SU-DHL-6 (cell line): ENCODE measurements around the gene MED12L.

Experiments used
- EZH2phosphoT487 ChIP-seq: fragments of 200-600 bp; sonication (generic), shearing (Covaris generic); conservative IDR thresholded peaks from 2 replicates; pipeline ENCODE4 v1.6.1; 2018; ENCODE audit warnings: mild to moderate bottlenecking, antibody characterized with exemption, low read length, moderate library complexity, mixed read lengths
- TF ChIP-seq, protein P1 (sequence below): fragments of 200-600 bp; sonication (generic); IDR thresholded peaks from one replicate; pipeline ENCODE4 v1.5.1; 2017; ENCODE audit warnings: antibody characterized with exemption, mild to moderate bottlenecking, low read length, moderate library complexity; ENCODE audit not compliant: insufficient read depth, poor library complexity, severe bottlenecking

DNA sequence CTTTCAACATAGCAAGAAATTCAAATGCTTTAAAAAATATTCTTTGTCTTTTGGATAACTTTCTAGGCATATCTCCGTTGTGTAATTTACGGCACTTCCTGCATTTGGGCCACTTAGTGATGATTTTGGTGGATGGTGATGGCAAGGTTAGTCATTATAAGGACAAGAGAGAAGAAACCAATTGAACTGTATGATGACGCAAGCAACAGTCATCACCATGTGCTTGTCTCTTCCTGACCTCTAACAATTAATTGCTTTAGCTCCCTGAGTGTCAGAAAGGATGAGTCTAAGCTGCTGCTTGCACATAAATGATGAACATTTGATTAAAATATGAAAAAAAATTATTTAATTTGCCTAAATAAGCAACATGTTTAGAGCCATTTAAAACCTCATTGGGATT, 310.3 kb downstream of the MED12L start:
- TF ChIP-seq, protein P1, sequence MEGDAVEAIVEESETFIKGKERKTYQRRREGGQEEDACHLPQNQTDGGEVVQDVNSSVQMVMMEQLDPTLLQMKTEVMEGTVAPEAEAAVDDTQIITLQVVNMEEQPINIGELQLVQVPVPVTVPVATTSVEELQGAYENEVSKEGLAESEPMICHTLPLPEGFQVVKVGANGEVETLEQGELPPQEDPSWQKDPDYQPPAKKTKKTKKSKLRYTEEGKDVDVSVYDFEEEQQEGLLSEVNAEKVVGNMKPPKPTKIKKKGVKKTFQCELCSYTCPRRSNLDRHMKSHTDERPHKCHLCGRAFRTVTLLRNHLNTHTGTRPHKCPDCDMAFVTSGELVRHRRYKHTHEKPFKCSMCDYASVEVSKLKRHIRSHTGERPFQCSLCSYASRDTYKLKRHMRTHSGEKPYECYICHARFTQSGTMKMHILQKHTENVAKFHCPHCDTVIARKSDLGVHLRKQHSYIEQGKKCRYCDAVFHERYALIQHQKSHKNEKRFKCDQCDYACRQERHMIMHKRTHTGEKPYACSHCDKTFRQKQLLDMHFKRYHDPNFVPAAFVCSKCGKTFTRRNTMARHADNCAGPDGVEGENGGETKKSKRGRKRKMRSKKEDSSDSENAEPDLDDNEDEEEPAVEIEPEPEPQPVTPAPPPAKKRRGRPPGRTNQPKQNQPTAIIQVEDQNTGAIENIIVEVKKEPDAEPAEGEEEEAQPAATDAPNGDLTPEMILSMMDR: no peak
- no peak for TF ChIP-seq EZH2phosphoT487
